ENCODE measurements around the gene HNRNPA2B1.
A peak's percentile ranks its signal among the peaks of the same experiment; 100 is the strongest.
"Not testable (repeated sequence)": the region's sequence is repeated elsewhere in the genome, so short reads cannot be mapped to it uniquely, and the experiment has no call there.

Gene HNRNPA2B1

GRCh38 chr7:26165950-26166683 is 34.4 kb downstream of the HNRNPA2B1 start:
- no peak for DNase-seq (ENCODE audit: low read depth)

- not testable (repeated sequence) for DNase-seq (ENCODE audit: low read depth)
Observed at GRCh38 chr7:26163804-26164203, 36.7 kb downstream of the HNRNPA2B1 start.

- DNase-seq (ENCODE audit: low read depth): no peak
Observed at GRCh38 chr7:26162431-26162830, 38.1 kb downstream of the HNRNPA2B1 start.

GRCh38 chr7:26160896-26161295 is 39.6 kb downstream of the HNRNPA2B1 start:
- DNase-seq (ENCODE audit: low read depth): no peak

GRCh38 chr7:26159243-26159642 is 41.3 kb downstream of the HNRNPA2B1 start:
- no peak for DNase-seq (ENCODE audit: low read depth)

GRCh38 chr7:26157520-26158105 is 42.9 kb downstream of the HNRNPA2B1 start:
- DNase-seq (ENCODE audit: low read depth): no peak

- peak; percentile 55 for DNase-seq (ENCODE audit: low read depth)
Observed at GRCh38 chr7:26156451-26157420, 43.8 kb downstream of the HNRNPA2B1 start.

GRCh38 chr7:26155531-26156375 is 44.8 kb downstream of the HNRNPA2B1 start:
- DNase-seq (ENCODE audit: low read depth): no peak

GRCh38 chr7:26153823-26154783 is 46.4 kb downstream of the HNRNPA2B1 start:
- DNase-seq (ENCODE audit: low read depth): no peak

- DNase-seq (ENCODE audit: low read depth): no peak
Observed at GRCh38 chr7:26153241-26153822, 47.2 kb downstream of the HNRNPA2B1 start.

GRCh38 chr7:26152782-26153240 is 47.7 kb downstream of the HNRNPA2B1 start:
- not testable (repeated sequence) for DNase-seq (ENCODE audit: low read depth)

GRCh38 chr7:26151953-26152781 is 48.4 kb downstream of the HNRNPA2B1 start, which contains the start of gene NFE2L3:
TSS of gene NFE2L3 (plus strand) at chr7:26152198. CDS start at chr7:26152499, 301 bp downstream.
- peak; percentile 69 for DNase-seq (ENCODE audit: low read depth)

- no peak for DNase-seq (ENCODE audit: low read depth)
Observed at GRCh38 chr7:26151650-26151952, 48.9 kb downstream of the HNRNPA2B1 start.

- no peak for DNase-seq (ENCODE audit: low read depth)
Observed at GRCh38 chr7:26151096-26151495, 49.5 kb downstream of the HNRNPA2B1 start.

- DNase-seq (ENCODE audit: low read depth): no peak
Observed at GRCh38 chr7:26149391-26149977, 51.1 kb downstream of the HNRNPA2B1 start.

- DNase-seq (ENCODE audit: low read depth): not testable (repeated sequence)
Observed at GRCh38 chr7:26148307-26148700, 52.2 kb downstream of the HNRNPA2B1 start.

- DNase-seq (ENCODE audit: low read depth): not testable (repeated sequence)
Observed at GRCh38 chr7:26147646-26148306, 52.8 kb downstream of the HNRNPA2B1 start.

- DNase-seq (ENCODE audit: low read depth): no peak
Observed at GRCh38 chr7:26147030-26147429, 53.5 kb downstream of the HNRNPA2B1 start.

Data from T-helper 22 cell (primary cell).